ENCODE data around the gene SPDYE1. TPM values are rescaled to one million over a fixed set of nuclear protein-coding genes. Genes with fewer than 3 reads are reported as not detected.
"Not testable (repeated sequence)": the region's sequence is repeated elsewhere in the genome, so short reads cannot be mapped to it uniquely, and the experiment has no call there.

The SPDYE1 gene
- polyA plus RNA-seq, 3 donors: not detected

- Histone ChIP-seq H2AFZ (ENCODE audit: insufficient read depth, low read depth, low read length, poor library complexity, severe bottlenecking) (peak overlapping the region; percentile 75), H3K4me2 (replicated peaks; ENCODE audit: extremely low read depth, low read length, poor library complexity, severe bottlenecking) (peak overlapping the region; percentile 36), H3K4me1 (ENCODE audit: control insufficient read depth in 1 of 2, insufficient read depth in 2 of 2, low read length in 2 of 2) (peaks cover 0 to 13% of the 10 kb centered on the region in 2 donors), H3K4me3 (replicated peaks in 1 of 3; ENCODE audit: low read depth in 2 of 3, low read length in 3 of 3) (peak overlapping the region; percentile 80 to 94 (median 83)), H3K27ac (ENCODE audit: low read depth in 1 of 2, low read length in 2 of 2) (peak overlapping the region; percentile 58 to 87), H3K9ac (ENCODE audit: insufficient read depth, low read length, poor library complexity, severe bottlenecking) (peak overlapping the region; percentile 77)
- H3K27me3 ChIP-seq (ENCODE audit: control insufficient read depth in 2 of 2, insufficient read depth in 2 of 2, low read length in 2 of 2); H3K9me3 Mint-ChIP-seq; H3K79me2 ChIP-seq (ENCODE audit: insufficient read depth, low read length); H3K27me3 Mint-ChIP-seq (ENCODE audit: low read depth in 3 of 3); H4K20me1 ChIP-seq (ENCODE audit: insufficient read depth, low read length); H3K9me3 ChIP-seq (replicated peaks in 1 of 2; ENCODE audit: control insufficient read depth in 1 of 2, insufficient read depth in 1 of 2, low read length in 2 of 2); H3K36me3 ChIP-seq (replicated peaks in 1 of 2; ENCODE audit: control insufficient read depth in 1 of 2, insufficient read depth in 2 of 2, low read length in 2 of 2): not testable (repeated sequence)
- peak; percentile 96 to 98 (median 96) for DNase-seq
- peaks cover 5 to 11% of the 10 kb centered on the region in 2 donors for H3K36me3 Mint-ChIP-seq
- H3K4me3 Mint-ChIP-seq: peak overlapping the region; percentile 87 to 93
- peak; percentile 65 for TF ChIP-seq CTCF (IDR thresholded peaks at IDR 0.05)
- H3K4me1 Mint-ChIP-seq: peaks cover 17% of the 10 kb centered on the region
- intact Hi-C loops (cut with micrococcal nuclease): loop anchor here in 1 of 2 donors (5.0 kb wide), 1 partner anchor 103 kb away; the partner anchor contains the start of gene POLD2
- 0% methylated on average over 43 of the region's 63 CpGs for WGBS (ENCODE audit: insufficient coverage)
- H3K27ac Mint-ChIP-seq: peak overlapping the region; percentile 89 to 96 (median 93)
These were observed 21.4 kb downstream of the SPDYE1 start for GRCh38 chr7:44018857-44019807.

GRCh38 chr7:44019825-44020224, 22.1 kb downstream of the SPDYE1 start:
- intact Hi-C loops (cut with micrococcal nuclease): loop anchor here (5.0 to 10.0 kb wide), 2 partner anchors 65 to 102 kb away; partner anchors contain the start of genes POLD2 (in 1 of the 2) and POLM (in 1 of the 2)

GRCh38 chr7:44022069-44022468, 24.4 kb downstream of the SPDYE1 start:
- H3K27me3 Mint-ChIP-seq (ENCODE audit: low read depth in 3 of 3); H3K27me3 ChIP-seq (ENCODE audit: control insufficient read depth in 2 of 2, insufficient read depth in 2 of 2, low read length in 2 of 2); H3K36me3 Mint-ChIP-seq; H3K9me3 ChIP-seq (replicated peaks in 1 of 2; ENCODE audit: control insufficient read depth in 1 of 2, insufficient read depth in 1 of 2, low read length in 2 of 2); H4K20me1 ChIP-seq (ENCODE audit: insufficient read depth, low read length); H3K27ac ChIP-seq (ENCODE audit: low read depth in 1 of 2, low read length in 2 of 2); H2AFZ ChIP-seq (ENCODE audit: insufficient read depth, low read depth, low read length, poor library complexity, severe bottlenecking); H3K4me3 ChIP-seq (replicated peaks in 1 of 3; ENCODE audit: low read depth in 2 of 3, low read length in 3 of 3); H3K4me3 Mint-ChIP-seq; DNase-seq; H3K36me3 ChIP-seq (replicated peaks in 1 of 2; ENCODE audit: control insufficient read depth in 1 of 2, insufficient read depth in 2 of 2, low read length in 2 of 2); H3K79me2 ChIP-seq (ENCODE audit: insufficient read depth, low read length); H3K9me3 Mint-ChIP-seq; H3K4me2 ChIP-seq (replicated peaks; ENCODE audit: extremely low read depth, low read length, poor library complexity, severe bottlenecking); H3K9ac ChIP-seq (ENCODE audit: insufficient read depth, low read length, poor library complexity, severe bottlenecking); H3K27ac Mint-ChIP-seq: not testable (repeated sequence)
- peaks cover 0 to 13% of the 10 kb centered on the region in 2 donors for H3K4me1 ChIP-seq (ENCODE audit: control insufficient read depth in 1 of 2, insufficient read depth in 2 of 2, low read length in 2 of 2)
- H3K4me1 Mint-ChIP-seq: peaks cover 15% of the 10 kb centered on the region
- intact Hi-C loops (cut with micrococcal nuclease): loop anchor here in 1 of 2 donors (10.0 kb wide), 1 partner anchor 63 kb away; the partner anchor contains the start of gene POLM
- WGBS (ENCODE audit: insufficient coverage): 97% methylated on average over 6 of the region's 7 CpGs

More at GRCh38 chr7:44019825-44020224, 22.1 kb downstream of the SPDYE1 start:
- H3K36me3 ChIP-seq (replicated peaks in 1 of 2; ENCODE audit: control insufficient read depth in 1 of 2, insufficient read depth in 2 of 2, low read length in 2 of 2); H3K36me3 Mint-ChIP-seq; H3K27me3 Mint-ChIP-seq (ENCODE audit: low read depth in 3 of 3); H3K4me3 Mint-ChIP-seq; DNase-seq; H3K9me3 ChIP-seq (replicated peaks in 1 of 2; ENCODE audit: control insufficient read depth in 1 of 2, insufficient read depth in 1 of 2, low read length in 2 of 2); H3K9me3 Mint-ChIP-seq; H3K27me3 ChIP-seq (ENCODE audit: control insufficient read depth in 2 of 2, insufficient read depth in 2 of 2, low read length in 2 of 2); H4K20me1 ChIP-seq (ENCODE audit: insufficient read depth, low read length); H3K4me3 ChIP-seq (replicated peaks in 1 of 3; ENCODE audit: low read depth in 2 of 3, low read length in 3 of 3); H2AFZ ChIP-seq (ENCODE audit: insufficient read depth, low read depth, low read length, poor library complexity, severe bottlenecking); H3K4me2 ChIP-seq (replicated peaks; ENCODE audit: extremely low read depth, low read length, poor library complexity, severe bottlenecking); H3K79me2 ChIP-seq (ENCODE audit: insufficient read depth, low read length); H3K9ac ChIP-seq (ENCODE audit: insufficient read depth, low read length, poor library complexity, severe bottlenecking): not testable (repeated sequence)
- H3K4me1 ChIP-seq (ENCODE audit: control insufficient read depth in 1 of 2, insufficient read depth in 2 of 2, low read length in 2 of 2): peaks cover 0 to 13% of the 10 kb centered on the region in 2 donors
- H3K4me1 Mint-ChIP-seq: peaks cover 17% of the 10 kb centered on the region
- peak overlapping the region in 2 of 7 donors; percentile 36 to 91 for H3K27ac Mint-ChIP-seq
- no CpG with 5 or more reads among the region's 6 CpGs for whole genome bisulfite sequencing (ENCODE audit: insufficient coverage)
- H3K27ac ChIP-seq (ENCODE audit: low read depth in 1 of 2, low read length in 2 of 2): peak overlapping the region in 1 of 2 donors; percentile 50
